Pancreas (tissue), 10 donors: Measurements from ENCODE around the gene SMIM17. TPM values are rescaled to one million over a fixed set of nuclear protein-coding genes. Genes with fewer than 3 reads are reported as not detected.

ENCODE experiments used
- ATAC-seq, 4 donors: fragments of 200-7000 bp; cut with Tn5 transposase; one replicate each; pipeline versions ENCODE4 v1.8.0 to v1.9.1; 2020; ENCODE audit warnings: mild to moderate bottlenecking in 4 of 4, moderate library complexity in 4 of 4
- DNase-seq, 6 donors: peaks; one replicate each; pipeline ENCODE4 v3.0.0-alpha.2; 2020
- FAIRE-seq: peaks from 2 replicates; lab custom pipeline; 2012; peaks lifted over from hg19 to GRCh38; lab: Jason Lieb, UNC
- H3K27ac ChIP-seq, 4 donors: fragments of 200-600 bp; sonication (generic); 1 replicate in 3 of 4; 2 replicates in 1 of 4; pipeline versions ENCODE4 v1.5.0 to v1.8.0; 2020
- H3K27me3 ChIP-seq, 4 donors: fragments of 200-600 bp; one replicate each; pipeline ENCODE4 v1.8.0; 2021
- H3K36me3 ChIP-seq, 3 donors: fragments of 200-600 bp; sonication (generic) in 1 of 3; one replicate each; pipeline versions ENCODE4 v1.5.0 to v1.8.0; 2020 to 2021
- H3K4me1 ChIP-seq, 3 donors: fragments of 200-600 bp; one replicate each; pipeline ENCODE4 v1.8.0; 2021
- H3K4me3 ChIP-seq, 4 donors: fragments of 200-600 bp; sonication (generic) in 2 of 4; one replicate each; pipeline versions ENCODE4 v1.5.0 to v1.8.0; 2020 to 2021
- H3K9me3 ChIP-seq, 4 donors: fragments of 200-600 bp; one replicate each; pipeline ENCODE4 v1.8.0; 2021
- WGBS, 2 donors: extraction: QIAGEN DNeasy Blood & Tissue Kit; methylation state at CpG; one replicate each; pipeline ENCODE4 v1.1.7; 2013; 5-methylcytosine and 5-hydroxymethylcytosine counted together
- intact Hi-C, 3 donors: fragments of 100-400 bp; cut with DNase I; formaldehyde crosslinking; loops; one replicate each; pipeline versions ENCODE4 v1.11.1 to v1.14.2; 2022
- polyA plus RNA-seq, 2 donors: library from polyadenylated mRNA; stranded (reverse); fragments of 200-250 nt; gene quantifications; one replicate each; pipeline ENCODE4 v1.2.3, GENCODE V29; 2013
- total RNA-seq, 6 donors: library from RNA; stranded (reverse); fragmentation: NEBNext Ultra II Directional in 4 of 6; extraction: Animal tissue kit (Norgen Biotek cat#: 25700) in 4 of 6; gene quantifications; one replicate each; pipeline versions ENCODE4 v1.2.1 to v1.2.4, GENCODE V29; 2021 to 2023
- TF ChIP-seq, protein P1 (sequence below), 4 donors: fragments of 200-600 bp; sonication (generic) in 3 of 4; IDR thresholded peaks; one replicate each; pipeline versions ENCODE4 v1.5.0 to v1.8.0; 2021; ENCODE audit warnings: antibody characterized with exemption in 4 of 4
- donor health status: healthy with polysubstance abuse.
- donor health status: DM: no; HTN: no; CAD: no; lungs with moderate emphysema.
- donor health status: DM: no; HTN: no; CAD: no.
- donor health status: control.
- donor health status: control.
- donor health status: Bipolar disorder and iron deficiency.
- donor health status: DM: yes; HTN: yes; CAD: no.
- donor health status: DM: no; HTN: no; CAD: no.
- donor health status: DM: no; HTN: no; CAD: no.
- donor health status: DM: yes; HTN: yes; CAD: no.

The SMIM17 gene
- total and polyA plus RNA-seq, 8 donors, result 0.09 to 0.24 (median 0.18) TPM; not detected in 4

DNA sequence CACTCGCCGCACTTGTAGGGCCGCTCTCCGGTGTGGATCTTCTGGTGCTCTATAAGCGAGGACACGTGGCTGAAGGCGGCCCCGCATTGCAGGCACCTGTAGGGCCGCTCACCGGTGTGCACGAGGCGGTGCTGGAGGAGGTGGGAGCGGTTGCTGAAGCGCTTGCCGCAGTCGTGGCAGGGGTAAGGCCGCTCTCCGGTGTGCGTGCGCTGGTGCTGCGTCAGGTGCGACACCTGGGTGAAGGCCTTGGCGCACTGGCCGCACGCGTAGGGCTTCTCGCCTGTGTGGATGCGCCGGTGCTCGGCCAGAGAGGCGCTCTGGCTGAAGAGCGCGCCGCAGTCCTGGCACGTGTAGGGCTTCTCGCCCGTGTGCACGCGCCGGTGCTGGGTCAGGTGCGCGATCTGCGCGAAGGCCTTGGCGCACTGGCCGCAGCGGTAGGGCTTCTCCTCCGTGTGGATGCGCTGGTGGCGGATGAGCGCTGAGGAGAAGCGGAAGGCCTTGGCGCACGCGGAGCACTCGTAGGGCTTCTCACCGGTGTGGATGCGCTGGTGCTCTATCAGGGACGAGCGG is 21.1 kb downstream of the SMIM17 start:
- H3K9me3 ChIP-seq, result no peaks in the 10 kb centered on the region
- no peak for DNase-seq
- no peaks in the 10 kb centered on the region for H3K27me3 ChIP-seq
- no peak overlapping the region for H3K4me3 ChIP-seq
- intact Hi-C loops, result no loop called here
- no peak for FAIRE-seq
- ATAC-seq, result no peak
- H3K27ac ChIP-seq, result no peak overlapping the region
- no peaks in the 10 kb centered on the region for H3K36me3 ChIP-seq
- TF ChIP-seq, protein P1, sequence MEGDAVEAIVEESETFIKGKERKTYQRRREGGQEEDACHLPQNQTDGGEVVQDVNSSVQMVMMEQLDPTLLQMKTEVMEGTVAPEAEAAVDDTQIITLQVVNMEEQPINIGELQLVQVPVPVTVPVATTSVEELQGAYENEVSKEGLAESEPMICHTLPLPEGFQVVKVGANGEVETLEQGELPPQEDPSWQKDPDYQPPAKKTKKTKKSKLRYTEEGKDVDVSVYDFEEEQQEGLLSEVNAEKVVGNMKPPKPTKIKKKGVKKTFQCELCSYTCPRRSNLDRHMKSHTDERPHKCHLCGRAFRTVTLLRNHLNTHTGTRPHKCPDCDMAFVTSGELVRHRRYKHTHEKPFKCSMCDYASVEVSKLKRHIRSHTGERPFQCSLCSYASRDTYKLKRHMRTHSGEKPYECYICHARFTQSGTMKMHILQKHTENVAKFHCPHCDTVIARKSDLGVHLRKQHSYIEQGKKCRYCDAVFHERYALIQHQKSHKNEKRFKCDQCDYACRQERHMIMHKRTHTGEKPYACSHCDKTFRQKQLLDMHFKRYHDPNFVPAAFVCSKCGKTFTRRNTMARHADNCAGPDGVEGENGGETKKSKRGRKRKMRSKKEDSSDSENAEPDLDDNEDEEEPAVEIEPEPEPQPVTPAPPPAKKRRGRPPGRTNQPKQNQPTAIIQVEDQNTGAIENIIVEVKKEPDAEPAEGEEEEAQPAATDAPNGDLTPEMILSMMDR (IDR thresholded peaks at IDR 0.05), result no peak
- 90 to 91% methylated on average over 60 of the region's 60 CpGs for WGBS, 2 donors
- no peaks in the 10 kb centered on the region for H3K4me1 ChIP-seq

DNA sequence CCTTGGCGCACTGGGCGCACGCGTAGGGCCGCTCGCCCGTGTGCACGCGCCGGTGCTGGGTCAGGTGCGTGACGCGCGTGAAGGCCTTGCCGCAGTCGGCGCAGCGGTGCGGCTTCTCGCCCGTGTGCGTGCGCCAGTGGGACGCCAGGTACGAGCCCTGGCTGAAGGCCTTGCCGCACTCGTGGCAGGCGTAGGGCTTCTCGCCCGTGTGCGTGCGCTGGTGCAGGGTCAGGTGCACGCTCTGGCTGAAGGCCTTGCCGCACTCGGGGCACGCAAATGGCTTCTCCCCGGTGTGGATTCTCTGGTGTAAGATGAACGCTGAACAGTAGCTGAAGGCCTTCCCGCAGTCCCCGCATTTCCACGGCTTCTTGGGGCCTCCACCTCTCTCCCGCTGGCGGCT is 21.6 kb downstream of the SMIM17 start:
- Histone ChIP-seq H3K27me3 (no peaks in the 10 kb centered on the region), H3K9me3 (no peaks in the 10 kb centered on the region), H3K27ac (no peak overlapping the region), H3K36me3 (no peaks in the 10 kb centered on the region), H3K4me3 (no peak overlapping the region), H3K4me1 (no peaks in the 10 kb centered on the region)
- 89 to 91% methylated on average over 43 of the region's 43 CpGs for WGBS, 2 donors
- TF ChIP-seq, protein P1 (IDR thresholded peaks at IDR 0.05), result no peak
- FAIRE-seq (no peak), ATAC-seq (no peak), DNase-seq (no peak)
- intact Hi-C loops, result no loop called here

DNA sequence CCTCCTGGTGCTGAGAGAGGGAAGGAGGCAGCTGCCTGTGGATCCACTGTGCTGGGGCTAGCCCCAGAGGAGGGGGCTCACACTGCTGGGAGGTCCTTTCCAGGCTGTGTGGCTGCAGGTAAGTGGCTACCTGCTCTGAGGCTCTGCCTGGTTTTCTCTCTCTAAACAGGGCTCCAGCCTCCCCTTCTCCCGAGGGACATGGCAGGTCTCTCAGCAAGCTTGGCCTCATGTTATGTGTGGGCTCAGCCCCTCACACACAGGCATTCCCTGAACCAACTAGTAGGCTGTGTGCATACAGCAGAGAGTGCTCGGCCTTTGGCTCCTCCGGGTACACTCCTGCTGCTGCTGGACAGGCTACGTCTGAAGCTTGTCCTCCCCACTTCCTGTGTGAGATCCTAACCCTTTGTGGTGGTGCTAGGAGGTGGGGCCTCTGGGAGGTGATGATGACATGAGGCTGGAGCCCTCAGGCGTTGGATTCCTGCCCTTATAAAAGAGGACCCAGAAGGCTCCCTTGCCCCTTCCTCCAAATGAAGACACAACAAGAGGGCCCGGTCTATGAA is 24.4 kb downstream of the SMIM17 start:
- Histone ChIP-seq H3K4me1 (no peaks in the 10 kb centered on the region), H3K27ac (no peak overlapping the region), H3K4me3 (no peak overlapping the region), H3K27me3 (no peaks in the 10 kb centered on the region), H3K36me3 (no peaks in the 10 kb centered on the region), H3K9me3 (no peaks in the 10 kb centered on the region)
- ATAC-seq, result no peak
- TF ChIP-seq, protein P1 (IDR thresholded peaks at IDR 0.05), result no peak
- intact Hi-C loops, result no loop called here
- DNase-seq, result no peak
- FAIRE-seq, result no peak
- WGBS, 2 donors, result 67 to 85% methylated on average over 6 of the region's 6 CpGs

DNA sequence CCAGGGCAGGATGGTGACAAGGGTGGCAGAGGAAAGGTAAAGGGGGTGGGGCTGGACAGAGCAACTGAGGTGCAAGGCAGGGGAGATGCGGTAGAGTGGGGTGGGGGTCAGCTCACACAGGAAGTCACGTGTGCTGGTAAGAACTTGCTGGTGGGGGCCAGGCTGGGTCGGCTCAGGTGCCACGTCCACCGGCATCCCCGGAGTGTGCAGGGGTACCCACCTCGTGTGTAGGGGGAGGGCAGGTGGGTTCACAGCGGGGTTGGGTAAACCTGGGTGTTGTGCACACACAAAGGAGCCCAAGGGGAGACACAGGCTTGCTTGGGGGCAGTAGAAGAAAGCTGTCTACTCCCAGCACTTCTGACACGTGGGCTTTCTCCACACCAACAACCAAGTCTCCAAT is 25.7 kb downstream of the SMIM17 start:
- ATAC-seq (no peak), FAIRE-seq (no peak), DNase-seq (no peak)
- no peaks in the 10 kb centered on the region for H3K27me3 ChIP-seq
- no peaks in the 10 kb centered on the region for H3K36me3 ChIP-seq
- WGBS, 2 donors, result 83 to 96% methylated on average over 9 of the region's 9 CpGs
- intact Hi-C loops, result no loop called here
- H3K9me3 ChIP-seq, result no peaks in the 10 kb centered on the region
- TF ChIP-seq, protein P1 (IDR thresholded peaks at IDR 0.05), result no peak
- H3K4me3 ChIP-seq, result no peak overlapping the region
- H3K27ac ChIP-seq, result no peak overlapping the region
- H3K4me1 ChIP-seq, result no peaks in the 10 kb centered on the region

DNA sequence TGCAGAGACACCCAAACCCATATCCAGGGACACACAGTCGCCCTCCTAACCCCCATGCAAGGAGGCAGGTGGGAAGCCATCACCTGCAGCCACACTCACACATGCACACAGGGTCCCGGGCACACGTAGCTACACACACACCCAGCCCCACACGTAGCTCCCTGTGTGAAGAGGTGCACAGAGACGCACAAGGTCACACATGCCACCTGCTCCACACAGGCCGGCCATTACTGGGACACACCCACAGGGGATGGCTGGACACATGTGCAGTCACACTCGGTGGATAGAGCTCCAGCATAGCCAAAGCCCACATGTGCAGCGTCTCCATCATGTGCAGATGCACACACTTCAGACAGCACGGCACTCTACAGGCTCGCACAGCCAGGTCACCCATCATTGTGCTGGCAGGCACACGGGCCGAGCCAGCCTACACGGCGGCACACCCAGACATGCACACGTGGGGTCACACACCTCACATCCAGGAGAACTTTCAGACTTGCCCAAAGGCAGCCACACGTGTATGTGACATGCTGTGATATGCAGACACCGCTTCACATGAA is 27.5 kb downstream of the SMIM17 start:
- WGBS, 2 donors, result 60 to 69% methylated on average over 17 of the region's 17 CpGs
- H3K27ac ChIP-seq, result no peak overlapping the region

More for the DNA sequence above, 27.5 kb downstream of the SMIM17 start:
- Histone ChIP-seq H3K36me3 (no peaks in the 10 kb centered on the region), H3K9me3 (no peaks in the 10 kb centered on the region), H3K4me3 (peak overlapping the region in 3 of 4 donors; percentile 41 to 61 (median 53)), H3K27me3 (no peaks in the 10 kb centered on the region), H3K4me1 (no peaks in the 10 kb centered on the region)
- intact Hi-C loops, result no loop called here
- no peak for FAIRE-seq
- TF ChIP-seq, protein P1 (IDR thresholded peaks at IDR 0.05), result no peak
- no peak for ATAC-seq
- no peak for DNase-seq
